Effector memory CD8-positive, alpha-beta T cell (primary cell): ENCODE results near the gene AKAP17A.
"Not testable (repeated sequence)": the region's sequence is repeated elsewhere in the genome, so short reads cannot be mapped to it uniquely, and the experiment has no call there.

Source experiments
- ATAC-seq: fragments of 150-1000 bp; cut with Tn5 transposase; replicated peaks from 2 replicates; pipeline ENCODE4 v1.10.0; 2021; ENCODE audit warnings: mild to moderate bottlenecking, moderate library complexity
- DNase-seq, 3 experiments: peaks; one replicate each; pipeline ENCODE4 v3.0.0; 2021
- H3K27ac Mint-ChIP-seq, 2 donors: one replicate each; pipeline ENCODE4 v1.8.0; 2022; ENCODE audit warnings: mild to moderate bottlenecking in 2 of 2, mixed read lengths in 2 of 2, moderate library complexity in 2 of 2
- H3K27me3 Mint-ChIP-seq, 2 donors: one replicate each; pipeline ENCODE4 v1.8.0; 2022; ENCODE audit warnings: mixed read lengths in 2 of 2
- H3K36me3 Mint-ChIP-seq: one replicate; pipeline ENCODE4 v1.8.0; 2022; ENCODE audit warnings: mild to moderate bottlenecking, moderate library complexity, mixed read lengths; ENCODE audit not compliant: insufficient read depth
- H3K4me1 Mint-ChIP-seq, 2 donors: one replicate each; pipeline ENCODE4 v1.8.0; 2022; ENCODE audit warnings: low read depth in 2 of 2, mixed read lengths in 2 of 2
- H3K4me3 Mint-ChIP-seq, 2 donors: one replicate each; pipeline ENCODE4 v1.8.0; 2022; ENCODE audit warnings: mild to moderate bottlenecking in 2 of 2, mixed read lengths in 2 of 2, moderate library complexity in 2 of 2
- H3K9me3 Mint-ChIP-seq, 2 donors: one replicate each; pipeline ENCODE4 v1.8.0; 2022; ENCODE audit warnings: mixed read lengths in 2 of 2

Gene AKAP17A

DNA sequence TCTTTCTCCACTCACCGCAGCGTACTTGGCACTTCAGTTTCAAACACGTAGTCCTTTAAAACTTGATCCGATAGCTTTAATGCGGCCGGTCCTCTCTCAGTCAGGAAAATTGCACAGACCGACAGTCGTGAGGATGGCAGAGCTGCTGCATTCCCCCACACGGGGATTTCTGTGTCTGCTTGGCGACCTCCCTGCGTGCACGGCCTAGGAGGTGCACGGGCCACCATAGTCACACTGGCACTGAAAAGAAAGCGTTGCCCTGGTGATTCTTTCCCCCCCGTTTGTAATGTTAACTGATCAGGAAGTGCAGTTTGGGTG lies 10.3 kb downstream of the AKAP17A start:
- Mint-ChIP-seq H3K9me3 (no peaks in the 10 kb centered on the region), H3K4me3 (peak overlapping the region in 1 of 2 donors; percentile 41), H3K27me3 (no peaks in the 10 kb centered on the region), H3K4me1 (peaks cover 9 to 26% of the 10 kb centered on the region in 2 donors), H3K36me3 (peaks cover 84% of the 10 kb centered on the region), H3K27ac (peak overlapping the region in 1 of 2 donors; percentile 51)
- ATAC-seq (no peak), DNase-seq (no peak)

DNA sequence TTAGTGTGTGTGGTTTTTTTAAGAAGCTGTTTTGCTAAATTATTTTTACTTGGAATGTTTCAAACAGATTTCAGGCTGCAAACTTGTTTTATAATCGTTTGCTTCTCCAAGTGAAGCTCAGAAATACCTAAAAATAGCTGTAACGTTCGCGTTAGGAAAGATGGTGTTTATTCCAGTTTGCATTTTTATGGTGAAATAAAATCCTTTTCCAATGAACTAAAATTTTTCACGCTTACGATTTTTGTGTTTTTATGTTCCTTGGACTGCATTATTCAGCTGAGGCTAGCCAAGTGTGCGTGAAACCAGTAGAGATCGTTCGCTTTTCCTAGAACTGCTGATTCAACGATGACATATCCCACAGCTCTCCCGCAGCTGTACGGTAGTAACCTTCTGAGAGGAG lies 10.9 kb downstream of the AKAP17A start:
- peaks cover 80% of the 10 kb centered on the region for H3K36me3 Mint-ChIP-seq
- ATAC-seq, result no peak
- no peak overlapping the region for H3K4me3 Mint-ChIP-seq
- H3K9me3 Mint-ChIP-seq, result no peaks in the 10 kb centered on the region
- no peaks in the 10 kb centered on the region for H3K27me3 Mint-ChIP-seq
- no peak for DNase-seq
- H3K27ac Mint-ChIP-seq, result no peak overlapping the region
- peaks cover 5 to 21% of the 10 kb centered on the region in 2 donors for H3K4me1 Mint-ChIP-seq

DNA sequence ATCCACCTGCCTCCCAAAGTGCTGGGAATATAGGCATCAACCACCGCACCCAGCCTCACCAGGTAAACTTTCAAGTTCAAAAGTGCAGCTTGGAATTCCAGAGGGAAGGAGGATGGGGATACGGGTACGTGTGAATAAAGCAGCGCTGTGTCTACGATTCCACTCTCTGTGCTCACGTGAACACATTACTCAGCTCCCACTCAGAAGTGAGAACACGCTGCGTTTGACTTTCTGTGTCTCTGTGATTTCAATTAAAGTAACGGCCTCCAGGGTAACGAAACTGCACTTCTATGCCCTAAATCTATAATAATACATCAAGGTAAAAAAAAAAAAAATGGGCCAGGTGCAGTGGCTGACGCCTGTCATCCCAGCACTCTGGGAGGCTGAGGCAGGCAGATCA lies 15.1 kb downstream of the AKAP17A start:
- Mint-ChIP-seq H3K9me3 (no peaks in the 10 kb centered on the region), H3K36me3 (peaks cover 53% of the 10 kb centered on the region), H3K27me3 (no peaks in the 10 kb centered on the region), H3K4me3 (no peak overlapping the region), H3K27ac (no peak overlapping the region), H3K4me1 (peaks cover 2 to 12% of the 10 kb centered on the region in 2 donors)
- no peak for DNase-seq
- ATAC-seq, result no peak

DNA sequence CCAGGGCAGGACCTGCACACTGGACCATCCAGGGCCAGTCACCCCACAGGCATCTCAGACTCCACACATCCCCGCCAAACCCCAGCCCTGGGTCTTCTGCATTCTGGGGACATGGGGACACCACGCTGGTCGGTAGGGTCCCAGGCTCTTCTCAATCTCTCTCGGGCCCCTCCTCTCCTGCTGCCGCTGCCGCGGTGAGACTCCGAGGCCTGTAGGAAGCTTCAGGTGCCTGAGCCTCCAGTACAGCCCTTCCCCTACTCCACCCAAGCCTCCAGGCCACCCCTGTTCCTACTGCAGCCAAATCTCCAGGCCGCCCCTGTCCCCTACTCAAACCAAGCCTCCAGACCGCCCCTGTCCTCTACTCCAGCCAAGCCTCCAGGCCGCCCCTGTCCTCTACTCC lies 17.9 kb downstream of the AKAP17A start:
- Mint-ChIP-seq H3K36me3 (peaks cover 32% of the 10 kb centered on the region), H3K27me3 (no peaks in the 10 kb centered on the region), H3K27ac (peak overlapping the region in 1 of 2 donors; percentile 69), H3K4me1 (peaks cover 0 to 8% of the 10 kb centered on the region in 2 donors), H3K4me3 (no peak overlapping the region), H3K9me3 (no peaks in the 10 kb centered on the region)
- ATAC-seq (no peak), DNase-seq (no peak)

DNA sequence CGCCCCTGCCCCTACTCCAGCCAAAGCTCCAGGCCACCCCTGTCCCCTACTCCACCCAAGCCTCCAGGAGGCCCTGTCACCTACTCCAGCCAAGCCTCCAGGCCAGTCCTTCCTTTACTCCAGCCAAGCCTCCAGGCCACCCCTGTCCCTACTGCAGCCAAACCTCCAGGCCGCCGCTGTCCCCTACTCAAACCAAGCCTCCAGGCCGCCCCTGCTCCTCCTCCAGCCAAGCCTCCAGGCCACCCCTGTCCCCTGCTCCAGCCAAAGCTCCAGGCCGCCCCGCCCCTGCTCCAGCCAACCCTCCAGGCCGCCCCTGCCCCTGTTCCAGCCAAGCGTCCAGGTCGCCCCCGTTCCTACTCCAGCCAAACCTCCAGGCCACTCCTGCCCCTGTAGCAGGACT lies 18.4 kb downstream of the AKAP17A start:
- no peaks in the 10 kb centered on the region for H3K27me3 Mint-ChIP-seq
- no peak overlapping the region for H3K4me3 Mint-ChIP-seq
- H3K27ac Mint-ChIP-seq, result peak overlapping the region in 1 of 2 donors; percentile 69
- no peaks in the 10 kb centered on the region for H3K9me3 Mint-ChIP-seq
- no peak for DNase-seq
- no peak for ATAC-seq
- H3K4me1 Mint-ChIP-seq, result peaks cover 0 to 7% of the 10 kb centered on the region in 2 donors
- H3K36me3 Mint-ChIP-seq, result peaks cover 29% of the 10 kb centered on the region

DNA sequence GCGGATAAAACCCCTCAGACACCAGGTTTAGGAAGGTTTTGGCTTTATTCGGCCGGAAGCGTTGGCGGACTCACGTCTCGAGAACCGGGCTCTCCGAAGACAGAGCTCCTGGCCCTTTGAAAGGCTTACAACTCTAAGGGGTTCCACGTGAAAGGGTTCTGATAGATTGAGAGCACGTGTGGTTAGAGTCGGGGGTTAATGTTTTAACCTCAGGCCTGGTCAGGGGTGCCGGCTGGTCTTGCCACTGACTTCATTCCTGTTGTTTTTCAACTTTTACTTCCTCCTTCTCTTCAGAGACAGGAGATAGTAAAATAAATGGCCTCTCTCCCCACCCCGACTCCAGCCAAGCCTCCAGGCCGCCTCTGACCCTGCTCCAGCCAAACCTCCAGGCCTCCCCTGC lies 18.8 kb downstream of the AKAP17A start:
- ATAC-seq, result no peak
- peaks cover 26% of the 10 kb centered on the region for H3K36me3 Mint-ChIP-seq

DNA sequence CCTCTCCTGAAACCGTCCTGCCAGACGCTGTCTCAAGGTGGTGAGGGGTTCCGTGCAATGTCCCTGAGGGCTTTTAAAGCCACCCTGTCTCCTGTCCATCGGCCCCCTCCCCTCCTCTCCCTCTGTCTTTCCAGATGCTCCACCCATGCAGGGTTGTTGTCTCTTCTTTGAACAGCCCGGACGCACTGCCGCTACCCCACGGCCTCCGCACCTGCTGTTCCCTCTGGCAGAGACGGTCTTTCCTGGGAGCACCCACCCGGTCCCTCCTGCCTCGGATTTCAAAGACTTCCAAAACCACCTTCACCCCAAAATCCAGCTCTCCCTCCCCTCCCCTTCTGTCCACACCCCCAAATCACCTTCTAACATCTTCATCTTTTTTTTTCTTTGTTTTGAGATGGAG lies 19.3 kb downstream of the AKAP17A start:
- Mint-ChIP-seq H3K27ac (peak overlapping the region in 1 of 2 donors; percentile 32), H3K36me3 (peaks cover 25% of the 10 kb centered on the region), H3K9me3 (no peaks in the 10 kb centered on the region), H3K4me3 (no peak overlapping the region), H3K27me3 (no peaks in the 10 kb centered on the region), H3K4me1 (peaks cover 0 to 7% of the 10 kb centered on the region in 2 donors)
- ATAC-seq (no peak), DNase-seq (no peak)

More for the DNA sequence above, 18.8 kb downstream of the AKAP17A start:
- no peak for DNase-seq
- peaks cover 0 to 7% of the 10 kb centered on the region in 2 donors for H3K4me1 Mint-ChIP-seq
- H3K9me3 Mint-ChIP-seq, result no peaks in the 10 kb centered on the region
- no peaks in the 10 kb centered on the region for H3K27me3 Mint-ChIP-seq
- peak overlapping the region in 1 of 2 donors; percentile 69 for H3K27ac Mint-ChIP-seq
- no peak overlapping the region for H3K4me3 Mint-ChIP-seq

DNA sequence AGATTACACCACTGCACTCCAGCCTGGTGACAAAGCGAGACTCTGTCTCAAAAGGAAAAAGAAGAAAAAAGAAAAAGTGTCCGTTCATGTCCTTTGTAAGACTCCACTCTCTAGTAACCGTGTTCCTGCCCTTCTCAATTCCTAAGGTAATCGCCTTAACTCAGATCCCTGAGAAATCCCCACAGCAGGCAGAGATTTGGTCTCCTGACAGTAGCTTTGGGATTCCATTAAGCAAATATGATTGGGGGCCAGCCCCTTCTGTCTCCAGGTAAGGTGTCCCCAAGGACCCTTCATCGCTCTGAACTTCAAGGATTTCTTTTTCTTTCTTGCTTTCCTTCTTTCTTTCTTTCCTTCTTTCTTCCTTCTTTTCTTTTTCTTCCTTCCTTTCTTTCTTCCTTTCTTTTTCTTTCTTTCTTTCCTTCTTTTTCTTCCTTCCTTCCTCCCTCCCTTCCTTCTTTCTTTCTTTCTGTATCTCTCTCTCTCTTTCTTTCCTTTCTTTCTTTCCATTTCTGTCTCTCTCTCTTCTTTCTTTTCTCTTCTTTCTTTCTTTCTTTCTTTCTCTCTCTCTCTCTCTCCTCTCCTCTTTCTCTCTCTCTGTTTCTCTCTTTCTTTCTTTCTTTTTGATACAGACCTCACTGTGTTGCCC lies 21.4 kb downstream of the AKAP17A start:
- H3K4me1 Mint-ChIP-seq, result peaks cover 0 to 7% of the 10 kb centered on the region in 2 donors
- H3K27me3 Mint-ChIP-seq, result no peaks in the 10 kb centered on the region

DNA sequence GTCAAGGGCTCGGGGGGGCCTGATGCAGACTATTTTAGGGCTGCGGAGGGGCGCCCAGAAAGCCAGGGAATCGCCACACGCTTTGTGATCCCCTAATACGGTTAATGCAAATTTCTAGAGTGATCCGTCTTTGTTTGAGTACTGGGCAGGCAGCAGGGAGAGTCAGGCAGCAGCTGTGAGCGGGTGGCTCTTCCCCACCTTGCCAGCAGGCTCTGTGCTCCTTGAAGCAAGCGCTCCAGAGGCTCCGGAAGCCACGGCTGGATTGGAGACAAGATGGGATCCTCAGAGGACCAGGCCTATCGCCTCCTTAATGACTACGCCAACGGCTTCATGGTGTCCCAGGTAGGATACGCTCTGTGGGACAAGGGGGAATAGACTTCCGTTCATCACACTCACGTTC lies 23.5 kb downstream of the AKAP17A start, which contains the start of gene ASMT:
Gene ASMT, plus strand, starts transcription at position 133 of the 400 bp plus-strand sequence. Its CDS starts 141 bp downstream, at position 274.
- Mint-ChIP-seq H3K4me3 (no peak within 1 kb of the TSS), H3K27ac (no peak within 1 kb of the TSS), H3K9me3 (no peaks in the 10 kb centered on the region), H3K4me1 (peaks cover 0 to 7% of the 10 kb centered on the region in 2 donors), H3K36me3 (peaks cover 10% of the 10 kb centered on the region), H3K27me3 (no peaks in the 10 kb centered on the region)
- ATAC-seq (no peak), DNase-seq (no peak)

More for the DNA sequence above, 21.4 kb downstream of the AKAP17A start:
- Mint-ChIP-seq H3K27ac (peak overlapping the region; percentile 1 to 33), H3K4me3 (no peak overlapping the region), H3K36me3 (peaks cover 20% of the 10 kb centered on the region), H3K9me3 (no peaks in the 10 kb centered on the region)
- DNase-seq, result no peak
- ATAC-seq, result no peak

DNA sequence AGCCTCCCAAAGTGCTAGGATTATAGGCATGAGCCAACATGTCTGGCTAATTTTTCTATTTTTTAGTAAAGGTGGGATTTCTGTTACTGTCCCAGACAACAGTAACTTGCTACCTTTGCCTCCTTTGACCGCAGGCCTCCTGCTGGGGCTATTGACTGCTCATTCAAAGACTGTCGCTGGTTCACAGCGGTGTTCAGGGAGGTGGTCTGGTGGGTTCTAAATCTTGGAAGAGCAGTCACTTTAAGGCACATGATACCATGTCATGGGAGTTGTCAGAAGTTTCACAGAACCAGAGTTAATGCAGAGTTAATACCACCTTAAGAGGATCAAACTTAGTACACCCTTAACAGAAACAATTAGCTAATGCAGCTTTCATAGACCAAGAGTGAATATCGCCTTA lies 27.3 kb downstream of the AKAP17A start:
- Mint-ChIP-seq H3K4me1 (peaks cover 4 to 18% of the 10 kb centered on the region in 2 donors), H3K36me3 (peaks cover 6% of the 10 kb centered on the region), H3K9me3 (no peaks in the 10 kb centered on the region), H3K27me3 (peaks cover 0 to 4% of the 10 kb centered on the region in 2 donors), H3K4me3 (no peak overlapping the region), H3K27ac (no peak overlapping the region)
- no peak for ATAC-seq
- DNase-seq, result no peak

DNA sequence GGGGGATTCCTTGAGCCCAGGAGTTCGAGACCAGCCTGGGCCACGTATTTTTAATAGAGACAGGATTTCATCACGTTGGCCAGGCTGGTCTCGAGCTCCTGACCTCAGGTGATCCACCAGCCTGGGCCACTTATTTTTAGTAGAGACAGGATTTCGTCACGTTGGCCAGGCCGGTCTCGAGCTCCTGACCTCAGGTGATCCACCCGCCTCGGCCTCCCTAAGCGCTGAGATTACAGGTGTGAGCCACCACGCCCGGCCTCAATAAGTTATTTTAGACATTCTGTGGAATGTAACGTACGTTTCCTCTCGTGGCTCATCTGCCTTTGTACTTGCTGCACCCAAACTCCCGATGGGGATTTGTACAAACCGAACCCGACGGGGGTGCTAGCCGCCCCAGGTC lies 32.3 kb downstream of the AKAP17A start:
- Mint-ChIP-seq H3K4me3 (peak overlapping the region in 1 of 2 donors; percentile 56), H3K27ac (no peak overlapping the region)
- no peak for DNase-seq

DNA sequence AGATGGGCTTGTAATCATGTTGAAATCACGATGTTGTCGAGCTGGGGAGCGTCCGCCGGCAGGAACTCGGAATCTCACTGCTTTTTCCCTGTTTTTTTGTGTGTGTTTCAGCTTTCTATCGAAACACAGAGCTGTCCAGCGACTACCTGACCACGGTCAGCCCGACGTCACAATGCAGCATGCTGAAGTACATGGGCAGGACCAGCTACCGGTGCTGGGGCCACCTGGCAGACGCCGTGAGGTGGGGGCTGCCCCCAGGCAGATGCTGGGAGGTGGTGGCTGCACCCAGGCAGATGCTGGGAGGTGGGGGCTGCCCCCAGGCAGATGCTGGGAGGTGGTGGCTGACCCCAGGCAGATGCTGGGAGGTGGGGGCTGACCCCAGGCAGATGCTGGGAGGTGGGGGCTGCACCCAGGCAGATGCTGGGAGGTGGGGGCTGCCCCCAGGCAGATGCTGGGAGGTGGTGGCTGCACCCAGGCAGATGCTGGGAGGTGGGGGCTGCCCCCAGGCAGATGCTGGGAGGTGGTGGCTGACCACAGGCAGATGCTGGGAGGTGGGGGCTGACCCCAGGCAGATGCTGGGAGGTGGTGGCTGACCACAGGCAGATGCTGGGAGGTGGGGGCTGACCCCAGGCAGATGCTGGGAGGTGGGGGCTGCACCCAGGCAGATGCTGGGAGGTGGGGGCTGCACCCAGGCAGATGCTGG lies 32.9 kb downstream of the AKAP17A start:
- not testable (repeated sequence) for H3K9me3 Mint-ChIP-seq, ATAC-seq, H3K27me3 Mint-ChIP-seq, H3K4me3 Mint-ChIP-seq, H3K27ac Mint-ChIP-seq, H3K36me3 Mint-ChIP-seq, DNase-seq
- peaks cover 4 to 18% of the 10 kb centered on the region in 2 donors for H3K4me1 Mint-ChIP-seq

More for the DNA sequence above, 32.3 kb downstream of the AKAP17A start:
- peaks cover 4 to 18% of the 10 kb centered on the region in 2 donors for H3K4me1 Mint-ChIP-seq
- no peak for ATAC-seq
- no peaks in the 10 kb centered on the region for H3K36me3 Mint-ChIP-seq
- H3K27me3 Mint-ChIP-seq, result peaks cover 0 to 6% of the 10 kb centered on the region in 2 donors
- H3K9me3 Mint-ChIP-seq, result no peaks in the 10 kb centered on the region

DNA sequence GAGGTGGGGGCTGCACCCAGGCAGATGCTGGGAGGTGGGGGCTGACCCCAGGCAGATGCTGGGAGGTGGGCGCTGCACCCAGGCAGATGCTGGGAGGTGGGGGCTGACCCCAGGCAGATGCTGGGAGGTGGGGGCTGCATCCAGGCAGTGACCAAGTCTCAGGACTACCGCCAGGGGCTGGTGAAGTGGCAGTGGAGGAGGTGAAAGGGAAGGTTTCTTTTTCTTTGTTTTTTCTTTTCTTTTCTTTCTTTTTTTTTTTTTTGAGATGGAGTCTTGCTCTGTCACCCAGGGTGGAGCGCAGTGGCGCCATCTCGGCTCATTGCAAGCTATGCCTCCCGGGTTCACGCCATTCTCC lies 33.4 kb downstream of the AKAP17A start:
- not testable (repeated sequence) for H3K36me3 Mint-ChIP-seq, DNase-seq, H3K27me3 Mint-ChIP-seq, ATAC-seq, H3K4me3 Mint-ChIP-seq, H3K9me3 Mint-ChIP-seq
- Mint-ChIP-seq H3K4me1 (peaks cover 4 to 18% of the 10 kb centered on the region in 2 donors), H3K27ac (peak overlapping the region in 1 of 2 donors; percentile 80)

DNA sequence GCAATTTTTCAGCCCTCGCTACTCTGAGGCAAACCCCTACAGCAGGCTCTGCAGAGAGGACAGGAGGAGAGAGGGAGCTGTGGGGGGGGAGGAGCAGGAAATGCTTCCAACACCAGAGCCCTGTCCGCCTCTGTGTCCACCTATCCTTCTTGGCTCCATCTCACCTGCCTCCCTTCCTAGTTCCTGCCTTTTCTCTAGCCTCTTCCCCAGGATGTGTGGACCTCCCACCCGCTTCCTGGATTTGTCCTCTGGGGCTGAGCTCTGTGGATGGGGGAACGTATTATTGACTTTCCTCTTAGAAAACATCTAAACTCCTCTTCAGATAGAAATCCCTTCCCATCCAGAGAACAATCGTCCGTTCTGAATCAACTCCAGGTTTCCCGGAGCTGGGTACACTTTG lies 37.8 kb downstream of the AKAP17A start:
- no peak for DNase-seq
- H3K36me3 Mint-ChIP-seq, result no peaks in the 10 kb centered on the region
- H3K4me1 Mint-ChIP-seq, result no peaks in the 10 kb centered on the region
- ATAC-seq, result no peak
- no peak overlapping the region for H3K27ac Mint-ChIP-seq
- H3K9me3 Mint-ChIP-seq, result no peaks in the 10 kb centered on the region
- H3K27me3 Mint-ChIP-seq, result no peaks in the 10 kb centered on the region
- no peak overlapping the region for H3K4me3 Mint-ChIP-seq
